Calu3 (cell line): ENCODE measurements around the gene TTC33. TPM values are rescaled to one million over a fixed set of nuclear protein-coding genes. Genes with fewer than 3 reads are reported as not detected.

Source experiments
- BruUV-seq: library from RNA; stranded (reverse); fragments of 400-500 nt; replicated peaks from 2 replicates; lab custom pipeline; 2021; lab: Mats Ljungman, UMichigan
- CTCF ChIA-PET: fragments of 300-600 bp; sonication (Branson Sonifier 250); formaldehyde crosslinking; loops from one replicate; lab custom pipeline; 2022; ENCODE audit warnings: antibody characterized with exemption; lab: Charles Lee
- DNase-seq: peaks from one replicate; pipeline ENCODE4 v3.0.0; 2022
- H3K27ac Mint-ChIP-seq: one replicate; pipeline ENCODE4 v1.8.0; 2022; ENCODE audit warnings: mixed read lengths; ENCODE audit not compliant: unreplicated experiment
- H3K27me3 Mint-ChIP-seq: one replicate; pipeline ENCODE4 v1.8.0; 2022; ENCODE audit warnings: mixed read lengths; ENCODE audit not compliant: unreplicated experiment
- H3K36me3 Mint-ChIP-seq: one replicate; pipeline ENCODE4 v1.8.0; 2022; ENCODE audit warnings: mild to moderate bottlenecking, moderate library complexity, mixed read lengths; ENCODE audit not compliant: insufficient read depth, unreplicated experiment
- H3K4me1 Mint-ChIP-seq: one replicate; pipeline ENCODE4 v1.8.0; 2022; ENCODE audit warnings: mild to moderate bottlenecking, low read depth, mixed read lengths; ENCODE audit not compliant: unreplicated experiment
- H3K4me3 Mint-ChIP-seq: one replicate; pipeline ENCODE4 v1.8.0; 2022; ENCODE audit warnings: mild to moderate bottlenecking, low read depth, moderate library complexity, mixed read lengths; ENCODE audit not compliant: unreplicated experiment
- H3K9me3 Mint-ChIP-seq: one replicate; pipeline ENCODE4 v1.8.0; 2022; ENCODE audit warnings: low read depth, mixed read lengths; ENCODE audit not compliant: unreplicated experiment
- CTCF ChIP-seq: fragments of 200-600 bp; IDR thresholded peaks from one replicate; pipeline ENCODE4 v1.8.0; 2022; ENCODE audit warnings: antibody characterized with exemption; ENCODE audit not compliant: unreplicated experiment
- intact Hi-C: fragments of 100-400 bp; cut with micrococcal nuclease; formaldehyde crosslinking; loops from one replicate; pipeline ENCODE4 v1.10.0; 2022; ENCODE audit not compliant: unreplicated experiment
- total RNA-seq: library from RNA; stranded (reverse); gene quantifications from 2 replicates; pipeline ENCODE4 v1.2.3, GENCODE V29; 2022

Gene TTC33
- total RNA-seq, 1 experiment from 2014 or later: 11.3 TPM

- no peaks in the 10 kb centered on the region for H3K36me3 Mint-ChIP-seq
- no peak overlapping the region for H3K27ac Mint-ChIP-seq
- BruUV-seq: no TSS peak
Measured at GRCh38 chr5:40521108-40521785, 234.5 kb downstream of the TTC33 start.

DNA sequence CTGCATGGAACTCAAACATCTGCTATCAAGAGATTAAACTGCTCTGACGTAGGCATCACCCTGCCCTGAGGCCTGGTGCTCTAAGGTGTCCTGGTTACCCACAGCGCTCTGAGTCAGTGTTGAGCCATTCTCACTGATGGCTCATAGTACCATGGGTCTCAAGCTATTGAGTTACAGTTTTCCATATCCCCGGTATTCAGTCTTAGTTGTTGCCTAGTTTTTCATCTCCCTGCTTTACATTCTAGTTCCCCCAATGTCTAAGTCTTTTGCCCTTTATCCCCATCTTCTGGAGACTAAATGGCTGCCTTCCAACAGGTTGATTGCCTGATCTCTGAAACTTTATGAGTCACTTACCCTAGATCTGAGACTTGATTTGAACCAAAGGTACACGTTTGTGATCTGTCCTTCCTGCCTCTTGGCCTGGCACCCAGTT lies 237.3 kb downstream of the TTC33 start:
- peaks cover 9% of the 10 kb centered on the region for H3K4me1 Mint-ChIP-seq

More at GRCh38 chr5:40521108-40521785, 234.5 kb downstream of the TTC33 start:
- Mint-ChIP-seq H3K4me1 (peaks cover 9% of the 10 kb centered on the region), H3K4me3 (no peak overlapping the region), H3K9me3 (no peaks in the 10 kb centered on the region), H3K27me3 (no peaks in the 10 kb centered on the region)
- intact Hi-C loops: no loop called here
- TF ChIP-seq CTCF: no peak
- CTCF ChIA-PET: no interaction called here
- no peak for DNase-seq

DNA sequence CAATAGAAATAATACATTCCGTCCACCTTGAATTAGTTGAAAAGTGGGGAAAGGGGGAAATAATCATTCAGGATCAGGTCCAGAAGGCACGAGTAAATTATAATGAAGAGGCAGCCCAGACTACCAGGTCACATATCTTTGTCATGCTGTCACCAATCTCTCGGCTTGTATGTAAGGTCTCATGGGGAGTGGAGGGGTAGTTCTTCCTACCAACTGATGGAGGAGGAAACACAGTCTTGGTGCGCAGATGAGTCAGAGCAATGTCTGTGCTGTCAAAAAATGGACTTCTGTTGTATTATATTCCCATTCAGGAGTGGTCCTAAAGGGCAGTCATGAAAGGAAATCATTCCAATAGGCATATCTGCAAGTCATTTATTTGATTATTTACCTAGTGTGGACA lies 240.3 kb downstream of the TTC33 start:
- intact Hi-C loops: no loop called here
- H3K27me3 Mint-ChIP-seq: no peaks in the 10 kb centered on the region
- H3K4me1 Mint-ChIP-seq: peaks cover 9% of the 10 kb centered on the region
- H3K9me3 Mint-ChIP-seq: no peaks in the 10 kb centered on the region
- H3K4me3 Mint-ChIP-seq: no peak overlapping the region
- no TSS peak for BruUV-seq
- TF ChIP-seq CTCF: no peak
- CTCF ChIA-PET: no interaction called here
- no peaks in the 10 kb centered on the region for H3K36me3 Mint-ChIP-seq
- DNase-seq: no peak
- H3K27ac Mint-ChIP-seq: no peak overlapping the region

More for the DNA sequence above, 237.3 kb downstream of the TTC33 start:
- Mint-ChIP-seq H3K4me3 (no peak overlapping the region), H3K9me3 (no peaks in the 10 kb centered on the region), H3K27ac (no peak overlapping the region), H3K27me3 (no peaks in the 10 kb centered on the region), H3K36me3 (no peaks in the 10 kb centered on the region)
- BruUV-seq: no TSS peak
- TF ChIP-seq CTCF: no peak
- intact Hi-C loops: no loop called here
- CTCF ChIA-PET: interaction anchor here (0.6 kb wide), 1 partner anchor 159 kb away, joined by 3 read pairs; no protein-coding TSS in a partner anchor
- DNase-seq: peak; percentile 3

DNA sequence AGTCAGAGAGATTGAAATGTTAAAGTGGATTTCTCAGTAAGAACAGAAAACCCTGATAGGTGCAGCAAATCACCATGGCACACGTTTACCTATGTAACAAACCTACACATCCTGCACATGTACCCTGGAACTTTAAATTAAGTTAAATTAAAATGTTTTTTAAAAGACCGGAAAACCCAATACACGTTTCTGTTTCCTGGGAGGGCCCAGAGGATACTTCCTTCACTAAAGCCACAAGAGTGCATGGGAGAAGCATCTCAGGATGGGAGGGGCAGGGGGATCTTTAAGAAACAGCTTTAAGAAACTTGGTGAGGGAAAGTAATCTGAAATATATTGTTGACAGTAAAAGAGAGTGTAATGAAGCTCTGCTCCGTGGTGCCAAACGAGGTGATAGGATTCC lies 240.8 kb downstream of the TTC33 start:
- no peak for DNase-seq
- H3K27ac Mint-ChIP-seq: no peak overlapping the region
- no TSS peak for BruUV-seq
- peaks cover 9% of the 10 kb centered on the region for H3K4me1 Mint-ChIP-seq
- no peak overlapping the region for H3K4me3 Mint-ChIP-seq
- intact Hi-C loops: no loop called here
- no peaks in the 10 kb centered on the region for H3K9me3 Mint-ChIP-seq
- no peaks in the 10 kb centered on the region for H3K36me3 Mint-ChIP-seq
- no peaks in the 10 kb centered on the region for H3K27me3 Mint-ChIP-seq
- CTCF ChIA-PET: no interaction called here
- no peak for TF ChIP-seq CTCF
